Activated CD4-positive, alpha-beta T cell treated with anti-CD3 and anti-CD28 coated beads for 48 hours (primary cell): ENCODE results near the gene ZNRF4.
A peak's percentile ranks its signal among the peaks of the same experiment; 100 is the strongest.
"Not testable (repeated sequence)": the region's sequence is repeated elsewhere in the genome, so short reads cannot be mapped to it uniquely, and the experiment has no call there.

ENCODE experiments used
- DNase-seq: peaks from one replicate; pipeline ENCODE4 v3.0.0-alpha.2; 2020

ZNRF4 gene

DNA sequence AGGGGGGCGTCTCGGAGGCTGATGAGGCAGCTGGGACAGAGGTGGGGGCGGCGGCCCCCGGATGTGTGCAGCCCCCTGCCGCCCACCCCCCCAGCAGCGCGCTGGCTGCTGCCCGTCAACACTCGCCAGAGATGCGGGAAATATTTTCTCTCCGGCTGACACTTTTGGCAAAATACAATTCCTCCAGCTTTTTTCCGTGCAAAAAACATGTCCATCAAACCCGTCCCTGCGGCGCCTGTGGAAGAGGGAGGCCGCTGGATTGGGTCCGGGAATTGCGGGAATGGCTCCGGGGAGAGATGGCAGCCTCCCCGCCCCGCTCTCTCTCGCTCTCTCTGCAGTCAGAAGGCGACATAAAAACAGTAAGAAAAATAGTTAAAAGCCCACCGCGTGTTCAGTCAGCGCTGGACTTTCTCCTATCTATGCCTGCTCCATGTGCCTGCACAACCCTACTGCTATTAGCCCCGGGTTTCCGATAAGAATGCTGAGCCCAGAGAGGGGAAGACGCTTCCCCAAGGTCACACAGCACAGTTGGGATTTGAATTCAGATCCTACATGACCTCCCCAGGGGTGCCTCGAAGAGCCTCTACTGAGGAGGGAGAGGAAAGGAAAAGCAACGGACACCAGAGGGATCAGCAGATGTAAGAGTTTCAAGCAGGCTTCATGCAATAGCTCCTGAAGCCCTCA is 23.2 kb downstream of the ZNRF4 start:
- DNase-seq, result no peak

DNA sequence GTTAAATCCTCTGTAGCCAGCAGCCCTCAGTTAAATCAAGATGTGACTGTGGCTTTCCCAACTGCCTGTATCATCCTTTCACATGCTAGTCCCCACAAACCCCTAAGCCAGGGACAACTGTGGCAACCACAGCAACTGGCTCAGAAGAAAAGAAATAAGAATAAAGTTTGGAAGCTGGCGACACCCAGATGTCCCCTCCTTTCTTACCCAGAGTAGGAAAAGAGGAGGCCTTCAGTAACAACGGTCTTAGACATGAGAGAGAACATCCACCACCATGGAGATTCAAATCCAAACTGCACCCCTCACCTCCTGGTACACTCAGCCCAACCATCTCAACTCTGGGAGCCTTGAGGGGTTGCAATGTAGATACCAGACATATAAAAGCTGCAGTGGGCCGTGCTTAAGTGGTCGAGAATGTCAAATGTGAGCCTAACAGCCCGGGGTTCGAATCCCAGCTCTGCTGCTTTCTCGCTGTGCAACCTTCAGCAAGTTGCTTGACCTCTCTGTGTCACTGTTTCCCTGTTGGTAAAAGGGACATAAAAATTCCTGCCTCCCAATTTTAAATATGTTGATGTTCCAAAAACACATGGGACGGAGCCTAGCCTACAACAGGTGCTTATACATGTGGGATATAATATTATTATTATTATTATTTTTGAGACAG is 23.8 kb downstream of the ZNRF4 start:
- DNase-seq, result no peak

DNA sequence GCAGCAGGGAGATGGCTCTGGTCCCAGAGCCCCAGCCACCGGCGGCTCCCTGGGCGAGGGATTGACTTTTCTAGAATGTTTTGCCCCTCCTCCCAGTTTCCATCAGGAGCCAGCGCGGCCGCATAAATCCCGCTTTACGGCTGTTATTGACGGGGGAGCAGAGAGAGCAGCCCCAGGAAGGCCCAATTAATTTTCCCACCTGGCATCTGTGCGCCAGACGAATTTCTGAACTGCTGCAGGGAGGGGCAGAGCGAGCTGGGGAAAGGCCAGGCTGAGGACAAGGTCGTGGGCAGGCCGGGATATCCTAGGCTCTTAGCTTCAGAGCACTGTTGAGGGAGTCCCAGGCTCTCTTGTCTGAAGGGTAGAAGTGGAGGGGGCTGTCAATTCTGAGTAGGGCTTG is 24.7 kb downstream of the ZNRF4 start:
- no peak for DNase-seq

DNA sequence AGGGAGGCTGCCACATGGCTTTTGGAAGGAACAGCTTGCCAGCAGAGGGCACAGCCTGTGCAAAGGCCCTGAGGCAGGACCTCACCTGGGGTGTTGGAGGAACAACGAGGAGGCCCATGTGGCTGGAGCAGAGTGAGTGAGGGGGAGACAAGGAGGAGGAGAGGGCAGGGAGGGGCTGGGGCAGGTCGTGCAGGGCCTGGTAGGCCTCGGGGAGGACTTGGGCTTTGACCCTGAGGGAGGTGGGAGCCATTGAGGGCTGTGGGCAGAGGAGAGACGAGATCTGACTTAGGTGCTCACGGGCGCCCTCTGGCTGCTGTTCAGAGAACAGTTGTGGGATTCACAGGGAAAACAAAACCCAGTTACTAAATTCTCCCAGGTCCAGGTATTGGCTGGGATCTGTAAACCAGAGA is 25.2 kb downstream of the ZNRF4 start:
- peak; percentile 61 for DNase-seq

DNA sequence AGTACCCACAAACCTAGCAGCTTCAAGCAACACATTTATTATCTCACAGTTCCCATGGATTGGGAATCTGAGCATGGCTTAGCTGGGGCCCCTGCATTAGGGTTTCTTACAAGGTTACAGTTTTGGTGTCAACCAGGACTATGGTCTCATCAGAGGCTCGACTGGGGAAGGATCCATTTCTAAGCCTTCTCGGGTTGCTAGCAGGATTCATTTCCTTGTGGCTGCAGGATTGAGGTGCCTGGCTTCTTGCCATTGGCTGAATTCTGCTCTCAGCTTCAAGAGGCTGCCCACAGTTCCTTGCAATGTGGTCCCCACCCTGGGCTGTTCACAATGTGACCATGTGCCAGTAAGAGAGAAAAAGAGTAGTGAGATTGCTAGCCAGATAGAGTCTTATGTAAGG is 26.7 kb downstream of the ZNRF4 start:
- DNase-seq, result no peak

DNA sequence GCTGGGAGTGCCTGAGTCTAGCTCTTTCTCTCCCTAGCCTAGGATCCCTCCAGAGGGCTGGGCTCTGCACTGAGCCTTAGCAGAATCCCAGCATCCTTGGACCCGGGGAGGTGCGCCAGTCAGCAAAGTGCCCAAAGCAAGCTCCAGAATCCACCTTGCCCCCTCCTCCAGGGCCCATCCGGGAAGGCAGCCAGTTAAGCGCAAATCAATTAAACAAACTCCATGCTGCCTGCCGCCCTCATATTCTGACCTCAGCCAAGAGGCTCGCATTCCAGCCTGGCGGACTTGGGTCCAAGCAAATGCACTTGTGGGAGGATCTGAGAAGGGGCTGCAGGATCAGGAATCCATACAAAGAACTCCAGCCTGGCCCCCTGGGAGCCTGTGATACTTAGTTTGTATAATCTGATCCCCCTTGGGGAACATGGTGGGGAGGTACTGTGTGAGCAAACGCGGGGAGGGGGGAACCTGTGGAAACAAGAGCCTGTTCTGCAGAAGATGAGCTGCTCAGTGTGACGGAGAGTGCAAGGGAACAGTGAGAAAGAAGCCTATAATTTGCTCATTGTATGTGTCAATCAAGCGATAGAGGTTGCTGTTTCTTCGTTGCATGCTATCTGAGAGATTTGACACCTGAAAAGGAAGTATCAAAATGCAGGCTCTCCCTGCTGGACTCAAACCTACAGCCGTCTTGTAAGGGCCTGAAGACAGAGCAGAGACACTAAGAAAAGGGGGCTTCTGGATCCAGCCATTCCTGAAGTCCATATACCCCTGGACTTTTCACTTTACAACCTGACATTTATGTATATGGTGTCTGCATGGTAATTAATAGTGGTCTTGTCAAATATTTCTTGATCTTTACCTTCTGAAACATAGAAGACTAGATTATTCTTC is 29.4 kb downstream of the ZNRF4 start:
- DNase-seq, result no peak

DNA sequence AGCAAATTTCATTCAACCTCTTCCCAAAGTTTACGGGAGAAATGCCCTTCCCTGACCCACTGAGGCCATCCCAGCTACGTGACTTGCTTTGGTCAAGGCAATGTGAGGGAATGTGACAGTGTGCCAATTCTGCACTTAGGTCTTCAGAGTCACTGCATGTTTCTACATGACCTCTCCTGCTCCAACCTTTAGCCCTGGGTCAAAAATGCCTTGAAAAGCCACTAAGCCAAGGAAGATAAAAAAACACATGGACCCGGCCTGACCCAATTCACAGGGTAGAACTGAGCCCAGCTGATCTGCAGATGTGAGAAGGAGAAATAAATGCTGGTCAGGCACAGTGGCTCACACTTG is 30.0 kb downstream of the ZNRF4 start:
- no peak for DNase-seq

DNA sequence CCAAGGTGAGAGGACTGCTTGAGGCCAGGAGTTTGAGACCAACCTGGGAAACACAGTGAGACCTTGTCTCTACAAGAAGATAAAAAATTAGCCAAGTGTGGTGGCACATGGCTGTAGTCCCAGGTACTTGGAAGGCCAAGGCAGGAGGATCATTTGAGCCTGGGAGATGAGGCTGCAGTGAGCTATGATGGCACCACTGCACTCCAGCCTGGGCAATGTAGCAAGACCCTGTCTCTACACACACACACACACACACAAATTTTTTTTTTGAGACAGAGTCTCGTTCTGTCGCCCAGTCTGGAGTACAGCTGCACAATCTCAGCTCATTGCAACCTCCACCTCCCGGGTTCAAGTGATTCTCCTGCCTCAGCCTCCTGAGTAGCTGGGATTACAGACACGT is 30.4 kb downstream of the ZNRF4 start:
- not testable (repeated sequence) for DNase-seq

DNA sequence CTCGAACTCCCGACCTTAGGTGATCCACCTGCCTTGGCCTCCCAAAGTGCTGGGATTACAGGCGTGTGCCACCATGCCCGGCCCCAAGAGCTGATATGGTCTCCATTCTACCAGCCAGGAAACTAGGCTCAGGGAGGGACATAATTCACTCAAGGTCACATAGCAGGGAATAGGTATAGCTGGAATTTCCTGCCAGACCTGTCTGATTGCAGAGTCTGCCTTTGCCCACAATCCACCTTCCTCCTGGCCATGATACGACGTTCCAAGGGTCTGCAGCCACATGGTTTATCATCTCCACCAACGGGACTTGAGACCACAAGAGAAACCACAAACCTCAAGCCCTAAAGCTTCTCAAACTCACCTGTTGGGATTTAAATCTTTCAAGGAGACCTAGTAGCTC is 32.0 kb downstream of the ZNRF4 start:
- DNase-seq, result no peak

DNA sequence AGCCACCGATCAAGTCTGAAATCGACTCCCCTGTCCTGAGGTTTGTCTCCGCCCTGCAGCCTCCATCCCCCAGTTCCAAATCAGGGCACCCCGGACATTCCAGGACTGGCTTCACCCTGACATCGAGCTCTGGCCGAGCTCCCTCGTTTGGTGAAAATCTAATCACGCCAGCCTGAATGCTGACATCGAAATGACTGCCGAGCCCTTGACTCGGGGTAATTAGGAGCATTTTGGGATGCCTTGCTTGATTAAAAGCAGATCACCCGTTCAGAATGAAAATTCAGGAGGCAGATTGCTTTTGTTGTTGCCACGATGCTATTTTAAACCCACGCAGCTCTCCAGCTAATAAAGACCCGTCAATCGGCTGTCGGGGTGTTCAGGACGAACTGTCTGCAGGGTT is 34.3 kb downstream of the ZNRF4 start:
- DNase-seq, result no peak

DNA sequence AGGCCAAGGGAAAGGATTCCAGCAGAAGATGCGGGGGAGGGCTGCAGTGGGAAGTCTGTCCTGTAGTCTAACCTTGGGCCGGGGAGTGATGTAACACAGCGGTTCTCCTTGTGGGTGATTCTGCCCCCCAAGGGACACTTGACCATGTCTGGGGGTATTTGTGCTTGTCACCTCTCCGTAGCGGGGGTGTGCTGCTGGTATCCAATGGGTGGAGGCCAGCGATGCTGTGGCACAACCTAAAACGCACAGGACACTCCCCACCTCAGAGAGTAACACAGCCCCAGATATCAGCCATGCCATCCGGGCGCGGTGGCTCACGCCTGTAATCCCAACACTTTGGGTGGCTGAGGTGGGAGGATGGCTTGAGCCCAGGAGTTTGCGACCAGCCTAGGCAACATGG is 36.3 kb downstream of the ZNRF4 start:
- DNase-seq, result no peak

DNA sequence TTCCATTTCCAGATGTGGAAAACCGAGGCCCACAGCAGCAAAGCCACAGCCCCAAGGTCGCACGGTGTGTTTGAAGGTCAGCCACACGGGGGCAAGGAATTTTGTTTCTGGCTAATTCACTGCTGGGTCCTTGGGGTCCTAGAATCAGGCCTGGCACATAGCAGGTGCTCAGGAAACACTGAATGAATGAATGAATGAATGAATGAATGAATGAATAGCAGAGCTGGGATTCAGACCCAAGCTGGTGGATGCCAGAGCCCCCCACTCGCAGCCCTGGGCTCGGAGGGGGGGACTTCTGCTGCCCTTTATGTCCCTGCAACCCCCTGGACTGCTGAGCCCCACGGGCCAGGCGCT is 37.0 kb downstream of the ZNRF4 start:
- DNase-seq, result no peak

DNA sequence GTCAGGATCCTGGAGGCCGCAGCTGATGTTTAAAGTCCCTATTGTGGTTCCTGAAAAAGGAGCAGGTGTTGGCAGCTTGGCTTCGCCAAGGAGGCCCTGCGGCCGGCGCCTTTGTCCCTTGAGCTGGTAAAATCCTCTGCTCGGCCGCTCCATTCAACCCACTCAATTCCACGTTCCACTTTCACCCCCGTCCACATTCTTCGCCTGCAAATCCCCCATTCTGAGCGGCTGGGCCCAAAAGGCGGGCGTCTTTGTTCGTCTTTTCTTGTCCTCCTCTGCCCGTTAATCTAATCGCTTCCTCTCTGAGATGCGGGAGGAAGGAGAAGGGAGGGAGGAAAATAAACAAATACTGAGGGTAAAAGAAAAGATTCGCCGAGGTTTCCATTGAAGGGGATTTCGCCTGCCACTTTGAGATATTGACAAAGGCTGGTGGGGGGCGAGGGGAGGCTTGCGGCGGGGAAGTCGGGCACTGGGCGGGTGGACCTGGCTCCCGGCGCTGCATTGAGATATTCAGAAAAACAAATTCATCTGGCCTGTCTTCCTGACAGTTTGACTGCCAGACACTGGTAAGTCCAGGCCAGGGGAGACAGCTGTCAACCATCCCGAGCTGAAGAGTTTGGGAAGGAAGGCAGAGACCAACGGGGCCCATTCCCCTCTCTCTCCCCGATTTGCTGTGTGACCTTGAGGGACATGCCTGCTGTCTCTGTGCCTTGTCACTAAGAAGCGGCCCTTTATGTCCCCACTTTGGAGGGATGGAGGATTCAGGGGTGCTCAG is 37.6 kb downstream of the ZNRF4 start:
- no peak for DNase-seq

DNA sequence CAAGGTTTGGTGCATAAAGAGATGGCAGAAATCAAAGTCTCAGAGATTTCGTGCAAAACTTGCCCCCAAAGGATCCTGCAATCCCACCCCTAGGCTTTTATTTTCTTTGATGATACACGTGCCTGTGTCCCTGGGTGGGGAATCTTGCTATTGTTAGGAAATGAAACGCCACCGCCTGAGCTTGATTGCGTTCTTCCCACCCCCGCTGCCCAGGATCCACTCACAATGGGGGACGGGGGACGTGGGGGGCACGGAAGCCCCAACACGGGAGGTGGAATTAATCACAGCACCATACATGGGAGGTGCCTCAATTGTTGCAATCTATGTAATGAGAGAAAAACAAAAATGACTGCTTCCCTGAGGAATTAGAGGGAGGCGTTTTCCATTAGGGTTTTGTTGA is 39.6 kb downstream of the ZNRF4 start:
- no peak for DNase-seq

DNA sequence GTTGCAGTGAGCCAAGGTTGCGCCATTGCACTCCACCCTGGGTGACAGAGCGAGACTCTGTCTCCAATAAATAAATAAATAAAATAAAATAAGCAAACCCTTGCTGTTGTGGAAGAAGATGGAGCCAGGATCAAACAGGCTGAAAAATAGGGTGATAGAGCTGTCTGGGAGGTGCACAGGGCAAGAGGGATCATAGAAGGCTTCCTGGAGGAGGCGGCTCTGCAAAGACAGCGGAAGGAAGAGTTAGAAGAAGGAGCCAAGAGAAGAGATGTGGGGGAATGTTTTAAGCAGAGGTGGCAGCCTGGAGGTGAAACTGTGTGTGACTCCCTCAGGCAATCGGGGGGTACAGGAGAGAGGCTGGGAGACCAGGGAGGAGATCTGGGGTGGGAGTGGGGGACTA is 40.6 kb downstream of the ZNRF4 start:
- no peak for DNase-seq

DNA sequence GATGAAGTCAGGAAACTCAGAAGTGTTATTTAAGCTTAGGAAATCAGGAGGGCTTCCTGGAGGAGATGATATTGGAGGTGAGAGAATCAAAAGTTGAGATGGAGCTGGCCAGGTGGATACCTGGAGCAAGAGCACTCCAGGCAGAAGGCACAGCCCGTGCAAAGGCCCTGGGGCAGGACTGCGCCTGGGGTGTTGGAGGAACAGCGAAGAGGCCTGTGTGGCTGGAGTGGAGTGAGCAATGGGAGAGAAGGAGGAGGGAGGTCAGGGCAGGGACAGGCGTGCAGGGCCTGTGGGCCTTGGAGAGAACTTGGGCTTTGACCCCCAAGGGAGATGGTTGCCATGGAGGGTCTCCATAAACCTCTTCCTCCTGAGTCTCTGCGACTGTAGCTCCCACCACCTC is 42.1 kb downstream of the ZNRF4 start:
- DNase-seq, result no peak

DNA sequence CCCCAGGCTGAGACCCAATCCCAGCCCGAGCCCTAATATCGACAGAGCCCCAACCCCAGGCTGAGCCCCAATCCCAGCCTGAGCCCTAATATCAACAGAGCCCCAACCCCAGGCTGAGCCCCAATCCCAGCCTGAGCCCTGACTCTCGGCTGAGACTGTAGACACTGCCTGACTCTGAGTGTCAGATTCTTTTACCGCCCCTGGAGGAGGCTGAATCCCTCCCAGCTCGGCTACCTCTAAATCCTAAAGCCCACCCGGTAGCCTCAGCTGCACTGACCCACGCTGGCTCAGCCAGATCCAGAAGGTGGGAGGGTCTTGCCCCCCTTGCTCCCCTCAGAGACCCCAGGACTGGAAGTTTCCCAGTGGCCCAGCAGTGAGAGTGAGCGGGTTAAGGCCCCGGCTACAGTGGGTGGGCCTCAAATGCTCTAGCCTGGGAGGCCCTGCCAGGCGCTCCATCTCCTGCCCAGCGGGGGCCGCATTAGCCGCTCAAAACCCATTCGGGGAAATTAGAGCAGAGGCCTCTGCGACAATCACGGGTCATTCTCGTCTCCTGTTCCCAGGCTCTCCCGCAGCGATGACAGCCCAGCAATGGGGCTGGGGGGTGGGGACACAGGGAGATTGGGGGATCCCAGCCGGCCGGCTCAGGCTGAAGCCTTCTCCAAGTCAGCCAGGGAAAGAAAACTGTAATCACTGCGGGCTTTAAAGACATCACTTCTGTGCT is 43.8 kb downstream of the ZNRF4 start:
- no peak for DNase-seq

DNA sequence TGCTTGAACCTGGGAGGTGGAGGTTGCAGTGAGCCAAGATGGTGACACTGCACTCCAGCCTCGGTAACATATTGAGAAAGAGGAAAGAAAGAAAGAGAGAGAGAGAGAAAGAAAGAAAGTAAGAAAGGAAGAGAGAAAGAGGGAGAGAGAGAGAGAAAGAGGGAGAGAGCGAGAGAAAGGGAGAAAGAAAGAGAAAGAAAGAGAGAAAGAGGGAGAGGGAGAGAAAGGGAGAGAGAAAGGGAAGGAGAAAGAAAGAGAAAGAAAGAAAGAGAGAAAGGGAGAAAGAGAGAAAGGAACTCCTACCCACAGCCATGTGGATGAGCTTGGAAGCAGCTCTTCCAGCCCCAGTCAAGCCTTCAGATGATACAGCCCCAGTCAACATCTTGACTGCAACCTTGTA is 46.7 kb downstream of the ZNRF4 start:
- DNase-seq, result no peak

DNA sequence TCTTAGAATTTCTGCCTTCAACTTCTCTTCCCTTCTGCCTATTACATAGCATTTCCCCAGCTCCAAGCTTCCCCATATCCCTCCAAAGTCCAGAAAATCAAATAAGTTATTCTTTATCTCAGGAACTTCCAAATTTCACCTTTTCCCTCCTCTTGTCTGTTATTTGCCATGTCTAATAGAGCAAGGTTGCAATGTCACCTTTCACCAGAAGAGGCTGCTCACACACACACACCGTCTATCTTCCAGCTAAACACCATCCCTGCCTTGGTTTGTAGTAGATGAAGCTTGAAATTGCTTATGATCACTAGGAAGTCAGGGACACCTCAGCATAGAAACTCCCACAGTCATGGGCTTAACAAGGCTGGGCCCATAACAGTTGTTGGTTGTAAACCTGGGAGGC is 48.4 kb downstream of the ZNRF4 start:
- no peak for DNase-seq

DNA sequence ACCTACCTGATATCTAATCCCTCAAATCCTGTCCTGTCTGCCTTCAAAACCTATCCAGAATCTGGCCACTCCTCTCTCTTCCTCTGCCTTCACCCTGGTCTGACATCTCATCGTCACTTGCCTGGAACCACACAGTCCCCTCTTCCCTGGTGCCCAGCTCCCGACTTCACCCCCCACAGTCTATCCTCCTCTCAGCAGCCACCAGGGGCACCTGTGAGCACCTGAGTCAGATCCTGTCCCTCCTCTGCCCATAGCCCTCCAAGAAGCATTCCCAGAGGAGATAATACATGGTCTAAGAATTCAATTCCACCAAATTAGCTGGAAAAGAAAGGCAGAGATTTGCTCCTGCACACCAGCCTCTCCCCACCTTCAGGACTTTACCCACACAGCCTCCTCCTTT is 48.9 kb downstream of the ZNRF4 start:
- no peak for DNase-seq
